Left lung (tissue), 10 donors: Measurements from ENCODE around the gene RNF11. TPM values are rescaled to one million over a fixed set of nuclear protein-coding genes. Genes with fewer than 3 reads are reported as not detected.
"Not testable (repeated sequence)": the region's sequence is repeated elsewhere in the genome, so short reads cannot be mapped to it uniquely, and the experiment has no call there.

Source experiments
- ATAC-seq: fragments of 200-7000 bp; cut with Tn5 transposase; one replicate; pipeline ENCODE4 v1.9.1; 2020; ENCODE audit warnings: moderate library complexity
- DNase-seq, 4 donors: peaks; one replicate each; pipeline ENCODE4 v3.0.0-alpha.2; 2013 to 2020
- H3K27ac ChIP-seq, 2 donors: fragments of 200-600 bp; sonication (generic) in 1 of 2; one replicate each; pipeline versions ENCODE4 v1.5.0 to v1.8.0; 2020 to 2021
- H3K27me3 ChIP-seq, 2 donors: fragments of 200-600 bp; sonication (generic) in 1 of 2; one replicate each; pipeline versions ENCODE4 v1.5.0 to v1.8.0; 2020 to 2021
- H3K36me3 ChIP-seq, 2 donors: fragments of 200-600 bp; sonication (generic) in 1 of 2; one replicate each; pipeline versions ENCODE4 v1.5.0 to v1.8.0; 2020 to 2021
- H3K4me1 ChIP-seq, 2 donors: fragments of 200-600 bp; one replicate each; pipeline ENCODE4 v1.8.0; 2021
- H3K4me3 ChIP-seq, 2 donors: fragments of 200-600 bp; sonication (generic) in 1 of 2; one replicate each; pipeline versions ENCODE4 v1.5.0 to v1.8.0; 2020 to 2021; ENCODE audit warnings: mild to moderate bottlenecking in 1 of 2
- H3K9me3 ChIP-seq, 2 donors: fragments of 200-600 bp; sonication (generic) in 1 of 2; one replicate each; pipeline versions ENCODE4 v1.5.0 to v1.8.0; 2020 to 2021
- intact Hi-C, 2 donors: fragments of 100-400 bp; cut with DNase I; formaldehyde crosslinking; loops; one replicate each; pipeline versions ENCODE4 v1.11.2 to v1.14.2; 2022
- polyA plus RNA-seq, 6 donors: library from polyadenylated mRNA; unstranded; fragments of 120-200 nt; gene quantifications; one replicate each; pipeline ENCODE4 v1.2.1, GENCODE V29; 2013; ENCODE audit not compliant: insufficient read length in 6 of 6
- total RNA-seq, 2 donors: library from RNA; stranded (reverse); fragmentation: NEBNext Ultra II Directional; extraction: Animal tissue kit (Norgen Biotek cat#: 25700); gene quantifications; one replicate each; pipeline ENCODE4 v1.2.1, GENCODE V29; 2021
- TF ChIP-seq, protein P1 (sequence below), 2 donors: fragments of 200-600 bp; sonication (generic) in 1 of 2; IDR thresholded peaks; one replicate each; pipeline versions ENCODE4 v1.5.0 to v1.8.0; 2021; ENCODE audit warnings: antibody characterized with exemption in 2 of 2
- donor health status: DM: no; HTN: yes; CAD: no.
- donor health status: DM: no; HTN: no; CAD: no.

Gene RNF11
- total and polyA plus RNA-seq, 8 donors, result 90.1 to 114 (median 97.7) TPM

DNA sequence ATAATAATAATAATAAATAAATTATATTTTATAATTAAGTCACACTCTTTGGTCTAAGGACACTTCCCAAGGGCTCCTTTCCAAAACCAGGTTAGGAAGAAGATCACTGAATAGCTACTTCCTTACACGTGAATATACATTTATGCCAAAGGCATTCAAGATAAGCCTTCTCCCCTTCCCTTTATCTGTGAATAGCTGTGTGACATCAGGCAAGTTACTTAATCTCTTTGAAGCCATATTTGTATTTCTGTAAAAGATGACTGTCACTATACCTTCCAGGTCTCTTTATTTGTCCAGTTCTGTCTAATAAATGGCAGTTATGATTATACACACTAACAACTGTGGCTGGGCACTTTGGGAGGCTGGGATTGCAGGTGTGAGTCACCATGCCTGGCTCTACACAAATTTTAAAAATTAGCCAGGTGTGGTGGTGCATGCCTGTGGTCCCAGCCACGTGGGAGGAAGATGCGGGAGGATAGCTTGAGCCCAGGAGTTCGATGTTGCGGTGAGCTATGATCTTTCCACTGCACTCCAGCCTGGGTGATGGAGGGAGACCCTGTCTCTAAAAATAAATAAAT lies 5.5 kb upstream of the RNF11 start:
- TF ChIP-seq, protein P1, sequence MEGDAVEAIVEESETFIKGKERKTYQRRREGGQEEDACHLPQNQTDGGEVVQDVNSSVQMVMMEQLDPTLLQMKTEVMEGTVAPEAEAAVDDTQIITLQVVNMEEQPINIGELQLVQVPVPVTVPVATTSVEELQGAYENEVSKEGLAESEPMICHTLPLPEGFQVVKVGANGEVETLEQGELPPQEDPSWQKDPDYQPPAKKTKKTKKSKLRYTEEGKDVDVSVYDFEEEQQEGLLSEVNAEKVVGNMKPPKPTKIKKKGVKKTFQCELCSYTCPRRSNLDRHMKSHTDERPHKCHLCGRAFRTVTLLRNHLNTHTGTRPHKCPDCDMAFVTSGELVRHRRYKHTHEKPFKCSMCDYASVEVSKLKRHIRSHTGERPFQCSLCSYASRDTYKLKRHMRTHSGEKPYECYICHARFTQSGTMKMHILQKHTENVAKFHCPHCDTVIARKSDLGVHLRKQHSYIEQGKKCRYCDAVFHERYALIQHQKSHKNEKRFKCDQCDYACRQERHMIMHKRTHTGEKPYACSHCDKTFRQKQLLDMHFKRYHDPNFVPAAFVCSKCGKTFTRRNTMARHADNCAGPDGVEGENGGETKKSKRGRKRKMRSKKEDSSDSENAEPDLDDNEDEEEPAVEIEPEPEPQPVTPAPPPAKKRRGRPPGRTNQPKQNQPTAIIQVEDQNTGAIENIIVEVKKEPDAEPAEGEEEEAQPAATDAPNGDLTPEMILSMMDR (IDR thresholded peaks at IDR 0.05), result no peak
- intact Hi-C loops, result no loop called here
- Histone ChIP-seq H3K4me3 (no peak overlapping the region), H3K27me3 (no peaks in the 10 kb centered on the region), H3K36me3 (no peaks in the 10 kb centered on the region), H3K4me1 (peaks cover 8 to 17% of the 10 kb centered on the region in 2 donors), H3K27ac (no peak overlapping the region), H3K9me3 (no peaks in the 10 kb centered on the region)
- no peak for DNase-seq
- no peak for ATAC-seq

DNA sequence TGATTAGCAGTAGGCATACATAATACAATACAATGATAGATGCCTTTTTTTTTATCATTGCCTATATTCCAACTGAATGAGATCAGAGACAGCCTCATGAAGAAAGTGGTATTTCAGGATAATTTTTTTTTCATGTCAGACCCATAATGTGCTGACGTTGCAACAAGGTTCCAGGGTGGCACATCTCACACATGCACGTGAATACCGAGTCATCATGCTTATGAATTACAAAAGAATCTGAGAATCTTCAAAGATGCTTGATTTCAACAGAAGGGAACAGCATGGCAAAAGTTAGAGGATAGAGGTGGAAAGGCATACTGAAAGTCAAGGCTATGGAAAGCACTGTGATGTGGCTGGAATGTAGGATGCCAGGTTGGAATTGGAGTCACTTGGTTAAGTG lies 5.0 kb upstream of the RNF11 start:
- H3K4me1 ChIP-seq, result peaks cover 8 to 19% of the 10 kb centered on the region in 2 donors
- H3K4me3 ChIP-seq, result no peak overlapping the region
- TF ChIP-seq, protein P1 (IDR thresholded peaks at IDR 0.05), result no peak
- DNase-seq (no peak), ATAC-seq (no peak)
- intact Hi-C loops, result no loop called here
- no peak overlapping the region for H3K27ac ChIP-seq
- no peaks in the 10 kb centered on the region for H3K27me3 ChIP-seq
- no peaks in the 10 kb centered on the region for H3K36me3 ChIP-seq
- no peaks in the 10 kb centered on the region for H3K9me3 ChIP-seq

DNA sequence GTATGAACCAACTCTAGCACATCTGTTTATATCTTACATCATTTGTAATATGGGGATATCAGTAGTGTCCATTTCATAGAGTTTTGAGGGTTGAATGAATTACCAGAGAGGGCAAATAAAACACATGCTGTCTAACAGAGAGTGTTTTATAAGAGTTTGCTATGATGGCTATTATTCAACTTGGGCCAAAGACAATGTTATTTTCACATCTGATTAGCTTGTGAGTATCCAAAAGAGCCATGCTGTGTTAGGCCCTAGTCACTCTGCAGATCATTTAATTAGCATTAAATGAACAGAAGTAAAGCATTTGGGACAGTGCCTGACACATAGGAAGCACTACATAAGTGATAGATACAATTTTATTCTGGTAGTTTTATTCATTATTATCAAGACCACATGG lies 4.2 kb upstream of the RNF11 start:
- TF ChIP-seq, protein P1 (IDR thresholded peaks at IDR 0.05), result no peak
- DNase-seq, result peak in 2 of 4 donors; percentile 58 to 69
- ATAC-seq, result no peak
- Histone ChIP-seq H3K9me3 (no peaks in the 10 kb centered on the region), H3K4me1 (peaks cover 8 to 19% of the 10 kb centered on the region in 2 donors), H3K27me3 (no peaks in the 10 kb centered on the region), H3K4me3 (no peak overlapping the region), H3K36me3 (no peaks in the 10 kb centered on the region), H3K27ac (no peak overlapping the region)
- intact Hi-C loops, result no loop called here

DNA sequence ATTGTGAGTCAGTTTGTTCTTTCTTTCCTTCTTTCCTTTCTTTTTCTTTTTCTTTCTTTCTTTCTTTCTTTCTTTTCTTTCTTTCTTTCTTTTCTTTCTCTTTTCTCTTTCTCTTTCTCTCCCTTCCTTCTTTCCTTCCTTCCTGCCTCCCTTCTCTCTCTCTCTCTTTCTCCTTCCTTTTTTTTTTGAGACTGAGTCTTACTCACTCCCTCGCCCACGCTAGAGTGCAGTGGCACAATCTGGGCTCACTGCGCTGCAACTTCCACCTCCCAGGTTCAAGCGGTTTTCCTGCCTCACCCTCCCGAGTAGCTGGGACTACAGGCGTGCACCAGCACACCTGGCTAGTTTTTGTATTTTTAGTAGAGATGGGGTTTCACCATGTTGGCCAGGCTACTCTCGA lies 1.8 kb upstream of the RNF11 start:
- intact Hi-C loops, result not testable (repeated sequence)

DNA sequence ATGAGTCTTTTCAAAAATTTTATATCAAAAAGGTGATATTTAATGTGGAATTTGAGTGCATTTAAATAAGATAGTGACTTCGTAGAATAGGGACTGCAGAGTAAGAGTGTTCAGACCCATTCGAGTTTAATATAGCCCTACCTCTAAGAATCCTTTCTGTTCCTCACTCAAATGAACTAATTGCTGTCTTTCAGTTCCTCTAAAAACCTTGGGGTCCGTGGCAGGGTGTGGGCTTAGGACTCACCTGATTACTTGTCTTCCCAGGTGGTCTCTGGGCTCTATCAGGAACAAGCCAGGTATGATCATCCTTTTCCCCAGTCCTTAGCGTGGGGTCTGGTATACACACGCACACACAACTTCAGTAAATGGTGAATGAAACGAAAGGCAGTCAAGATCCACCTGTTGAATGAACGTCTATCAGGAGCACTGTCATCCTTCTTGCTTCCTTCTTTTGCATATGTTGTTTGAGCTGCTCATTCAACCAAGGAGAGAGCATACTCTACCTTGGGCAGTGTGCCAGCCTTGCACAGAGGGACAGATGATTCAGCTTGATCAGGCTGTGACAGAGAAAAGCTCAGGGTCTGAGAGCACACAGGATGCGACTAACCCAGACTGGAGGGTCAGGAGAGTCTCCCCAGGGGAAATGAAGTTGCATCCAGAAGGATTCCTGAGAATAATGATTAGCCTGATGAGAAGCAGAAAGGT lies 1.2 kb upstream of the RNF11 start:
- intact Hi-C loops, result no loop called here
- no peaks in the 10 kb centered on the region for H3K9me3 ChIP-seq

More for the DNA sequence above, 1.8 kb upstream of the RNF11 start:
- not testable (repeated sequence) for ATAC-seq, H3K27me3 ChIP-seq, H3K4me3 ChIP-seq, H3K9me3 ChIP-seq, H3K36me3 ChIP-seq
- Histone ChIP-seq H3K4me1 (peaks cover 8 to 37% of the 10 kb centered on the region in 2 donors), H3K27ac (peak overlapping the region in 1 of 2 donors; percentile 93)
- peak in 1 of 4 donors; percentile 45 for DNase-seq

More for the DNA sequence above, 1.2 kb upstream of the RNF11 start:
- peak overlapping the region in 1 of 2 donors; percentile 93 for H3K27ac ChIP-seq
- no peaks in the 10 kb centered on the region for H3K27me3 ChIP-seq
- H3K4me3 ChIP-seq, result peak overlapping the region in 1 of 2 donors; percentile 90
- TF ChIP-seq, protein P1 (IDR thresholded peaks at IDR 0.05), result no peak
- peaks cover 8 to 43% of the 10 kb centered on the region in 2 donors for H3K4me1 ChIP-seq
- no peaks in the 10 kb centered on the region for H3K36me3 ChIP-seq
- DNase-seq (peak in 2 of 4 donors; percentile 32 to 73), ATAC-seq (peak; percentile 22)
